Sigmoid colon (tissue), 7 donors: ENCODE data around the gene VCAN. TPM values are rescaled to one million over a fixed set of nuclear protein-coding genes. Genes with fewer than 3 reads are reported as not detected.

Experiments used
- DNase-seq: peaks from one replicate; pipeline ENCODE4 v3.0.0-alpha.2; 2019
- H3K27ac ChIP-seq, 4 donors: fragments of 200-600 bp; sonication (generic); one replicate each; pipeline ENCODE4 v1.5.1; 2016 to 2019; ENCODE audit warnings: mild to moderate bottlenecking in 1 of 4
- H3K27me3 ChIP-seq, 3 donors: fragments of 200-600 bp; sonication (generic); one replicate each; pipeline ENCODE4 v1.5.1; 2019; ENCODE audit warnings: mild to moderate bottlenecking in 1 of 3
- H3K36me3 ChIP-seq, 4 donors: fragments of 200-600 bp; sonication (generic); one replicate each; pipeline ENCODE4 v1.5.1; 2016 to 2019
- H3K4me1 ChIP-seq, 4 donors: fragments of 200-600 bp; sonication (generic); one replicate each; pipeline ENCODE4 v1.5.1; 2017 to 2019
- H3K4me3 ChIP-seq, 4 donors: fragments of 200-600 bp; sonication (generic); one replicate each; pipeline ENCODE4 v1.5.1; 2017 to 2019; ENCODE audit warnings: mild to moderate bottlenecking in 2 of 4, moderate library complexity in 1 of 4
- H3K9me3 ChIP-seq, 4 donors: fragments of 200-600 bp in 3 of 4; sonication (generic) in 3 of 4; one replicate each; pipeline versions ENCODE4 v1.5.1 to v1.6.1; 2013 to 2019
- CTCF ChIP-seq, 4 experiments: fragments of 450-650 bp in 3 of 4; fragments of 200-600 bp in 1 of 4; IDR thresholded peaks; one replicate each; pipeline ENCODE4 v1.5.1; 2016 to 2019; ENCODE audit warnings: antibody characterized with exemption in 4 of 4, mild to moderate bottlenecking in 3 of 4, moderate library complexity in 2 of 4
- EP300 ChIP-seq, 4 donors: sonication (generic); formaldehyde crosslinking; IDR thresholded peaks; one replicate each; pipeline ENCODE4 v1.6.1; 2017; ENCODE audit warnings: antibody characterized with exemption in 4 of 4
- POLR2A ChIP-seq, 2 donors: fragments of 450-650 bp; IDR thresholded peaks; one replicate each; pipeline ENCODE4 v1.6.1; 2016; ENCODE audit warnings: antibody characterized with exemption in 2 of 2, mild to moderate bottlenecking in 2 of 2, moderate library complexity in 2 of 2
- POLR2AphosphoS5 ChIP-seq, 4 donors: sonication (generic); formaldehyde crosslinking; IDR thresholded peaks; one replicate each; pipeline ENCODE4 v1.6.1; 2017; ENCODE audit warnings: antibody characterized with exemption in 4 of 4
- WGBS, 2 donors: extraction: QIAGEN DNeasy Blood & Tissue Kit; methylation state at CpG; one replicate each; pipeline ENCODE4 v1.1.7; 2013; 5-methylcytosine and 5-hydroxymethylcytosine counted together
- intact Hi-C: fragments of 100-400 bp; cut with DNase I; formaldehyde crosslinking; loops from one replicate; pipeline ENCODE4 v1.15.1; 2023
- polyA plus RNA-seq, 3 donors: library from polyadenylated mRNA; stranded (reverse); fragments of 200-250 nt; gene quantifications; one replicate each; pipeline ENCODE4 v1.2.3, GENCODE V29; 2013
- total RNA-seq, 4 donors: library from RNA; depleted of rRNA; stranded (reverse); fragments of >200 nt; gene quantifications; one replicate each; pipeline ENCODE4 v1.1.0, GENCODE V29; 2016
- donor health status: healthy with polysubstance abuse.
- donor health status: Bipolar disorder and iron deficiency.
- donor health status: healthy.

The VCAN gene
- total RNA-seq = 100 to 1,000 TPM in 1 of 4 donors, 10 to 100 TPM in 3; 37.5 to 115 (median 56.5) TPM
- 1 to 10 TPM in 2 of 3 donors, under 1 TPM in 1; 0.69 to 6.2 (median 3.0) TPM for polyA plus RNA-seq

GRCh38 chr5:83471405-83472212 is at the start of gene VCAN:
VCAN (plus strand) TSS chr5:83471744; CDS start chr5:83483519, 11,775 bp downstream.
- WGBS, 2 donors = 1 to 5% methylated on average over 43 of the region's 43 CpGs
- Histone ChIP-seq H3K4me3 (peak within 1 kb of the TSS; percentile 31 to 51 (median 44)), H3K27me3 (peaks cover 0 to 87% (median 37%) of the 10 kb centered on the region in 3 donors), H3K36me3 (no peaks in the 10 kb centered on the region), H3K9me3 (no peaks in the 10 kb centered on the region), H3K27ac (peak within 1 kb of the TSS; percentile 66 to 72 (median 70)), H3K4me1 (peaks cover 0 to 40% (median 33%) of the 10 kb centered on the region in 4 donors)
- intact Hi-C loops = loop anchor here (5.0 kb wide), 3 partner anchors 91 to 1119 kb away; no protein-coding TSS in a partner anchor
- DNase-seq = peak; percentile 81
- peak in 3 of 4 donors; percentile 52 to 58 (median 54) for TF ChIP-seq POLR2AphosphoS5 (IDR thresholded peaks at IDR 0.05)
- no peak for TF ChIP-seq POLR2A (IDR thresholded peaks at IDR 0.05)

- Histone ChIP-seq H3K9me3 (no peaks in the 10 kb centered on the region), H3K4me1 (no peaks in the 10 kb centered on the region), H3K27me3 (no peaks in the 10 kb centered on the region), H3K36me3 (no peaks in the 10 kb centered on the region), H3K27ac (no peak overlapping the region), H3K4me3 (no peak overlapping the region)
- TF ChIP-seq POLR2AphosphoS5 (IDR thresholded peaks at IDR 0.05) (no peak), POLR2A (IDR thresholded peaks at IDR 0.05) (no peak), CTCF (IDR thresholded peaks at IDR 0.05) (no peak), EP300 (IDR thresholded peaks at IDR 0.05) (no peak)
- 93 to 96% methylated on average over 1 of the region's 1 CpG for WGBS, 2 donors
- intact Hi-C loops = no loop called here
- DNase-seq = no peak
These were observed 49.3 kb upstream of the VCAN start for GRCh38 chr5:83422284-83422683.

GRCh38 chr5:83426855-83427254 is 44.7 kb upstream of the VCAN start:
- no peak overlapping the region for H3K4me3 ChIP-seq
- no peaks in the 10 kb centered on the region for H3K4me1 ChIP-seq
- no peak for DNase-seq
- no peak overlapping the region for H3K27ac ChIP-seq
- no peaks in the 10 kb centered on the region for H3K36me3 ChIP-seq
- TF ChIP-seq POLR2AphosphoS5 (IDR thresholded peaks at IDR 0.05) (no peak), POLR2A (IDR thresholded peaks at IDR 0.05) (no peak), EP300 (IDR thresholded peaks at IDR 0.05) (no peak), CTCF (IDR thresholded peaks at IDR 0.05) (no peak)
- H3K27me3 ChIP-seq = no peaks in the 10 kb centered on the region
- H3K9me3 ChIP-seq = no peaks in the 10 kb centered on the region
- intact Hi-C loops = no loop called here
- WGBS, 2 donors = 89 to 96% methylated on average over 1 of the region's 1 CpG

- no peaks in the 10 kb centered on the region for H3K9me3 ChIP-seq
- H3K27me3 ChIP-seq = no peaks in the 10 kb centered on the region
- no peak overlapping the region for H3K27ac ChIP-seq
- DNase-seq = no peak
- 94 to 99% methylated on average over 1 of the region's 1 CpG for WGBS, 2 donors
- H3K36me3 ChIP-seq = no peaks in the 10 kb centered on the region
- intact Hi-C loops = no loop called here
- no peak overlapping the region for H3K4me3 ChIP-seq
- no peak for TF ChIP-seq POLR2A (IDR thresholded peaks at IDR 0.05)
- no peak for TF ChIP-seq EP300 (IDR thresholded peaks at IDR 0.05)
- TF ChIP-seq CTCF (IDR thresholded peaks at IDR 0.05) = no peak
- TF ChIP-seq POLR2AphosphoS5 (IDR thresholded peaks at IDR 0.05) = no peak
- no peaks in the 10 kb centered on the region for H3K4me1 ChIP-seq
These were observed 43.4 kb upstream of the VCAN start for GRCh38 chr5:83428126-83428525.

GRCh38 chr5:83428890-83429289 is 42.7 kb upstream of the VCAN start:
- intact Hi-C loops = no loop called here
- DNase-seq = no peak

More at GRCh38 chr5:83428890-83429289, 42.7 kb upstream of the VCAN start:
- TF ChIP-seq CTCF (IDR thresholded peaks at IDR 0.05) = no peak
- 92 to 96% methylated on average over 6 of the region's 6 CpGs for WGBS, 2 donors
- Histone ChIP-seq H3K27ac (no peak overlapping the region), H3K4me3 (no peak overlapping the region), H3K9me3 (no peaks in the 10 kb centered on the region), H3K36me3 (no peaks in the 10 kb centered on the region), H3K4me1 (no peaks in the 10 kb centered on the region), H3K27me3 (no peaks in the 10 kb centered on the region)
